Neural progenitor cell (in vitro differentiated cells): ENCODE results near the gene TCERG1L. TPM values are rescaled to one million over a fixed set of nuclear protein-coding genes. Genes with fewer than 3 reads are reported as not detected.
A peak's percentile ranks its signal among the peaks of the same experiment; 100 is the strongest.

Experiments used
- DNase-seq: peaks from one replicate; pipeline ENCODE4 v3.0.0-alpha.2; 2016; ENCODE audit warnings: low spot score
- H2AFZ ChIP-seq: fragments of 200-600 bp; sonication (generic); replicated peaks from 2 replicates; pipeline ENCODE4 v1.6.1; 2016; ENCODE audit warnings: antibody characterized with exemption
- H3F3A ChIP-seq: fragments of 200-600 bp; sonication (generic); 2 replicates; pipeline ENCODE4 v1.6.1; 2016; ENCODE audit warnings: antibody characterized with exemption, low read depth
- H3K27ac ChIP-seq: fragments of 200-600 bp; sonication (generic); 2 replicates; pipeline ENCODE4 v1.5.1; 2016; ENCODE audit warnings: mild to moderate bottlenecking
- H3K27me3 ChIP-seq: fragments of 200-600 bp; sonication (generic); 2 replicates; pipeline ENCODE4 v1.6.1; 2016; ENCODE audit warnings: mild to moderate bottlenecking, moderate library complexity
- H3K36me3 ChIP-seq: fragments of 200-600 bp; sonication (generic); 2 replicates; pipeline ENCODE4 v1.5.1; 2016
- H3K4me1 ChIP-seq: fragments of 200-600 bp; sonication (generic); 2 replicates; pipeline ENCODE4 v1.6.1; 2016; ENCODE audit warnings: mixed run types
- H3K4me2 ChIP-seq: fragments of 200-600 bp; sonication (generic); 2 replicates; pipeline ENCODE4 v1.6.1; 2016
- H3K4me3 ChIP-seq: fragments of 200-600 bp; sonication (generic); 2 replicates; pipeline ENCODE4 v1.5.1; 2016
- H3K79me2 ChIP-seq: fragments of 200-600 bp; sonication (generic); 2 replicates; pipeline ENCODE4 v1.6.1; 2016; ENCODE audit warnings: low read depth
- H3K9ac ChIP-seq: fragments of 200-600 bp; sonication (generic); 2 replicates; pipeline ENCODE4 v1.6.1; 2016
- H3K9me3 ChIP-seq: fragments of 200-600 bp; sonication (generic); 2 replicates; pipeline ENCODE4 v1.5.1; 2016; ENCODE audit warnings: low read depth
- H4K20me1 ChIP-seq: fragments of 200-600 bp; sonication (generic); 2 replicates; pipeline ENCODE4 v1.6.1; 2016; ENCODE audit warnings: low read depth
- H3K27ac Mint-ChIP-seq: 3 replicates; pipeline ENCODE4 v1.8.0; 2021; ENCODE audit warnings: mixed read lengths
- H3K27me3 Mint-ChIP-seq: 2 replicates; pipeline ENCODE4 v1.8.0; 2022; ENCODE audit warnings: low read depth, mild to moderate bottlenecking, inconsistent platforms, moderate library complexity, mixed read lengths; ENCODE audit not compliant: insufficient read depth
- H3K36me3 Mint-ChIP-seq: 3 replicates; pipeline ENCODE4 v1.8.0; 2021; ENCODE audit warnings: mixed read lengths
- H3K4me1 Mint-ChIP-seq: 3 replicates; pipeline ENCODE4 v1.8.0; 2021; ENCODE audit warnings: mixed read lengths
- H3K4me3 Mint-ChIP-seq: 3 replicates; pipeline ENCODE4 v1.8.0; 2021; ENCODE audit warnings: mild to moderate bottlenecking, moderate library complexity, mixed read lengths
- H3K9me3 Mint-ChIP-seq: 3 replicates; pipeline ENCODE4 v1.8.0; 2020; ENCODE audit warnings: mixed read lengths
- CTCF ChIP-seq: fragments of 200-600 bp; sonication (generic); IDR thresholded peaks from 2 replicates; pipeline ENCODE4 v1.5.1; 2017; ENCODE audit warnings: antibody characterized with exemption, mild to moderate bottlenecking
- EZH2 ChIP-seq: fragments of 200-600 bp; sonication (generic); IDR thresholded peaks from 2 replicates; pipeline ENCODE4 v1.6.1; 2017; ENCODE audit warnings: antibody characterized with exemption, mild to moderate bottlenecking, moderate library complexity
- EZH2phosphoT487 ChIP-seq: fragments of 200-600 bp; sonication (generic); IDR thresholded peaks from 2 replicates; pipeline ENCODE4 v1.6.1; 2017; ENCODE audit warnings: antibody characterized with exemption
- total RNA-seq: library from RNA; depleted of rRNA; stranded (reverse); fragments of >200 nt; gene quantifications from 2 replicates; pipeline ENCODE4 v1.2.3, GENCODE V29; 2015; ENCODE audit warnings: low replicate concordance

Gene TCERG1L
- total RNA-seq, 1 donor from 2014 or later, result 1.8 TPM

- Mint-ChIP-seq H3K36me3 (peaks cover 2% of the 10 kb centered on the region), H3K4me1 (peaks cover 13% of the 10 kb centered on the region), H3K9me3 (peaks cover 21% of the 10 kb centered on the region), H3K4me3 (no peak overlapping the region), H3K27ac (no peak overlapping the region), H3K27me3 (peaks cover 2% of the 10 kb centered on the region)
- H3K9me3 ChIP-seq, result no peaks in the 10 kb centered on the region
- H3K27ac ChIP-seq, result no peak overlapping the region
- peaks cover 33% of the 10 kb centered on the region for H3K4me1 ChIP-seq
- H2AFZ ChIP-seq, result no peak overlapping the region
- H4K20me1 ChIP-seq, result no peaks in the 10 kb centered on the region
- no peak overlapping the region for H3K9ac ChIP-seq
- no peak for DNase-seq
- no peaks in the 10 kb centered on the region for H3K27me3 ChIP-seq
- H3K4me3 ChIP-seq, result no peak overlapping the region
- H3K36me3 ChIP-seq, result no peaks in the 10 kb centered on the region
- peaks cover 23% of the 10 kb centered on the region for H3F3A ChIP-seq
- TF ChIP-seq EZH2phosphoT487 (no peak), EZH2 (no peak), CTCF (no peak)
- no peak overlapping the region for H3K4me2 ChIP-seq
- no peaks in the 10 kb centered on the region for H3K79me2 ChIP-seq
Measured at GRCh38 chr10:131053192-131053591, 258.3 kb downstream of the TCERG1L start.

GRCh38 chr10:131050162-131050766 lies 261.3 kb downstream of the TCERG1L start:
- no peaks in the 10 kb centered on the region for H3K36me3 ChIP-seq
- no peaks in the 10 kb centered on the region for H4K20me1 ChIP-seq
- H3K9me3 Mint-ChIP-seq, result peaks cover 30% of the 10 kb centered on the region
- H3K27me3 ChIP-seq, result no peaks in the 10 kb centered on the region
- no peak overlapping the region for H3K27ac Mint-ChIP-seq
- H3K4me1 Mint-ChIP-seq, result peaks cover 21% of the 10 kb centered on the region
- H3K4me3 Mint-ChIP-seq, result no peak overlapping the region
- H3K36me3 Mint-ChIP-seq, result peaks cover 2% of the 10 kb centered on the region
- DNase-seq, result no peak
- H3K27ac ChIP-seq, result no peak overlapping the region
- peaks cover 36% of the 10 kb centered on the region for H3F3A ChIP-seq
- no peak overlapping the region for H3K4me3 ChIP-seq
- no peak overlapping the region for H2AFZ ChIP-seq
- TF ChIP-seq CTCF (no peak), EZH2 (no peak), EZH2phosphoT487 (no peak)
- no peak overlapping the region for H3K9ac ChIP-seq
- H3K4me1 ChIP-seq, result peaks cover 41% of the 10 kb centered on the region
- H3K27me3 Mint-ChIP-seq, result peaks cover 10% of the 10 kb centered on the region
- no peak overlapping the region for H3K4me2 ChIP-seq
- no peaks in the 10 kb centered on the region for H3K79me2 ChIP-seq
- no peaks in the 10 kb centered on the region for H3K9me3 ChIP-seq

GRCh38 chr10:131049016-131049415 lies 262.5 kb downstream of the TCERG1L start:
- Histone ChIP-seq H3K27ac (peak overlapping the region; percentile 59), H2AFZ (no peak overlapping the region), H3K4me3 (peak overlapping the region; percentile 20), H4K20me1 (no peaks in the 10 kb centered on the region), H3K27me3 (no peaks in the 10 kb centered on the region), H3K4me2 (peak overlapping the region; percentile 56), H3K36me3 (no peaks in the 10 kb centered on the region), H3F3A (peaks cover 36% of the 10 kb centered on the region), H3K79me2 (no peaks in the 10 kb centered on the region), H3K4me1 (peaks cover 36% of the 10 kb centered on the region), H3K9ac (no peak overlapping the region), H3K9me3 (no peaks in the 10 kb centered on the region)
- Mint-ChIP-seq H3K27me3 (peaks cover 10% of the 10 kb centered on the region), H3K36me3 (peaks cover 2% of the 10 kb centered on the region), H3K9me3 (peaks cover 34% of the 10 kb centered on the region), H3K4me1 (peaks cover 21% of the 10 kb centered on the region), H3K27ac (no peak overlapping the region), H3K4me3 (no peak overlapping the region)
- peak; percentile 84 for DNase-seq
- TF ChIP-seq EZH2 (no peak), EZH2phosphoT487 (no peak), CTCF (no peak)
